NT2/D1 (cell line): Measurements from ENCODE around the gene LRMDA.

ENCODE experiments used
- SUZ12 ChIP-seq: IDR thresholded peaks from 2 replicates; pipeline ENCODE4 v1.6.1; 2011; ENCODE audit not compliant: insufficient read length, insufficient read depth; ENCODE audit errors: extremely low read depth
- YY1 ChIP-seq: IDR thresholded peaks from 2 replicates; pipeline ENCODE4 v1.6.1; 2011; ENCODE audit not compliant: insufficient read length, insufficient read depth
- ZNF274 ChIP-seq: IDR thresholded peaks from 2 replicates; pipeline ENCODE4 v1.6.1; 2011; ENCODE audit warnings: mild to moderate bottlenecking, low read depth, low read length

- TF ChIP-seq ZNF274: no peak
- no peak for TF ChIP-seq YY1
- TF ChIP-seq SUZ12: no peak
Measured at GRCh38 chr10:76504823-76505222, 1073.4 kb downstream of the LRMDA start.
